GM19239 (cell line): Measurements from ENCODE around the gene NCBP2.

Experiments used
- DNase-seq: peaks from one replicate; pipeline ENCODE4 v3.0.0; 2011; ENCODE audit warnings: low spot score; ENCODE audit not compliant: insufficient read length
- FAIRE-seq: peaks from 2 replicates; lab custom pipeline; 2011; peaks lifted over from hg19 to GRCh38; lab: Jason Lieb, UNC

NCBP2 gene

DNA sequence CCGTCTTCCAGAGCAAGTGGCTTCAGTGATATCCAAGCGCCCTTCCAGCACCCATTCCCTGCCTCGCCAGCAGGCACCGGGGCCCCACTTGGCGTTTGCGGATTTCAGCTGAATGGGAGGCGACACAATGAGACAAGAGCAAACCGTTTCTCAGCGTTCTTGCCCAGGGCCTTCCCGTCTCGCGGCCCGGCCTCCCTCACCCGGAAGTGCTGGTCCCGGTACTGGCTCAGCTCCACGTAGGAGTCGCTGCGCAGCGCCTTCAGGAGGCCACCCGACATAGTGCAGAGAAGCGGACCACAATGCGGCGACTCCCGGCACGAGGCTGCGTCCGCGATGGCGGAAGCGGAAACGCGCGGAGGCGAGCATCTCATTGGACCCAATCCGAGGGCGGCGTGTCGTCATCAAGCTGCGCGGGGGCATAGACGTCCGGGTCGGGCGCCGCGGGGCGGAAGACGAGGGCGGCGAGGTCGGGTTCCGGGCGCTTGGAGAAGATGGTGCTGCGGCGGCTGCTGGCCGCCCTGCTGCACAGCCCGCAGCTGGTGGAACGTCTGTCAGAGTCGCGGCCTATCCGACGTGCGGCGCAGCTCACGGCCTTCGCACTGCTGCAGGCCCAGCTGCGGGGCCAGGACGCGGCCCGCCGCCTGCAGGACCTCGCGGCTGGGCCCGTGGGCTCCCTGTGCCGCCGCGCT, at the start of gene NCBP2:
NCBP2 (minus strand) TSS at position 303 of the 689 bp plus-strand sequence; CDS start at position 278, 25 bp downstream.
- DNase-seq, result peak; percentile 93
- peak; percentile 93 for FAIRE-seq

DNA sequence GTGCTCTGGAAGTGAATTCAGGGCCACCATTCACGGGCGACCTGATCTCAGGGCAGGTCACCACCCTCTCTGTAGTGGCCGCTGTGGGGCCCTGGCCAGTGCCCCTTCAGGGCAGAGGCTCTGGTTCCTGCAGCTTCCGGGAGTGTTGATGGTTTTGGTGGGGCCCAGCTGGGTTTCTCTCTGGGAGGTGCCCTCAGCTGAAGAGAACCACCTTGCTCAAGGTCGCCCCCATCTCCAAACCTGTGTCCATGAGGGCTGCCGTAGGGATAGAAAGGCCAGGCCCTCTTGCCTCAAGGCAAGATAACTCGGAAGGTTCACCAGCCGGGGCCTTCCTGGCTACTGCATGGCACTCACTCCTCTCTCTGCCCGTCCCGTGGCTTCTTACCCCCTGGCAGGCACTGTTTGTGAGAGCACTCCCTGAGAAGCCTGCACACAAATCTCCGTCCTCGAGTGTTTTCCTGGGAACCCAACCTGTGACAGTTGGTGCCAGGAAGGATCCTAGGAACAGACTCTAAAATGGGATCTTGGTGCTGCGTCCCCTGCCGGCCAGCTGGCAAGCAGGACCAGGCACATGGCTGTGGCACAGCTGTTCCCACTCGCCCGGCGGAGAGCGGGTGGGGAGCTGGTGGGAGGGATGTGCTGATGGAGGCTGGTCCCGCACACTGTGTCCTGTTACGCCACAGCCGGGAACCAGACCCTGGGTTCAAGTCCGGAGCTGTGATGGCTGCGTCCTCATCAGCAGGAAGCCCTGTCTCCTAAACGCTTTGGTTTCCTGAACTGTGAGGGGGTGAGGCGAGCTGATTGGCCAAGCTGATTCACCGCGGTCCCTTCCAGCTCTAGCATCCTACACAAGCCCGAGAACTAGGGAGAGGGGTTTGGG, 49.5 kb upstream of the NCBP2 start:
- FAIRE-seq (no peak), DNase-seq (no peak)

DNA sequence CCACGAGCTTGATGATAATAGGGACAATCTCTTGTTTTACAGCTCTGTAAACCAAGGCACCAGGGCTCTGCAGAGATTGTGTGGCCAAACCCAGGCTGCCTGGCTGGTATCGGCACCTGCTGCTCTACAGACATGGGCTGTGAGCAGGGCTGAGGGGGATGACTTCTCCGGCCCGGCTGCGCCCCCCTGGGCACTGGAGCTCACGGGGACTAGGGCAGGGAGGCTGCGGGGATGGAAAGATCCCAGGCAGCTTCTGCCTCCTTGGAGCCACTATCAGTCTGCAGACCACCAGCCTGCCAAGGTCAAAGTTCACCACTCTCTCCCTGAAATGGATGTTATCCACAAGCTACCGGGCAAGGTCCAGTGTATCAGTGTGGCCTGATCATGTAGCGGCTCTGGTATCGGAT, 48.3 kb upstream of the NCBP2 start:
- DNase-seq (no peak), FAIRE-seq (no peak)

DNA sequence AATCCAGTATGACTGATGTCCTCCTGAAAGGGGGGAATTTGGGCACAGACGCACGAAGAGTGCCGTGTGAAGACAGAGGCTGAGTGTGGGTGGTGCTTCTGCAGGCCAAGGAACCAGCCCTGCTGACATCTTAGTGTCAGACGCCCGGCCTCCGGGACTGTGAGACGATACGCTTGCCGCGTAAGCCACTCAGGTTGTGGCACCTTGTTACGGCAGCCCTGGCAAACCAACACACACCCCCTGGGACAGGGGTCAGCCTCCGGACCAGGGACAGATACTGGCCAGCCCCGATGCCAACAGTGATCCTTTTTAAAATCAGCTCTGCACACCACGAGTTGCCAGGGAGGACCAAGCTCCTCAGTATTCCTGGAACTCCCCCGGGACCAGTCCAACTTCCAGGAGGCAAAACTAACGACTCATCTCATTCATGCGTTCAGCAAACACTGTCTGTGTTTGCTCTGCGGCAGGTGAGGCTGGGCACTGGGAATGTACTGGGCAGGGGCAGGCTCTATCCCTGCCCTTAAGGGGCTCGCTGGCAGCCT, 47.5 kb upstream of the NCBP2 start:
- FAIRE-seq, result no peak

DNA sequence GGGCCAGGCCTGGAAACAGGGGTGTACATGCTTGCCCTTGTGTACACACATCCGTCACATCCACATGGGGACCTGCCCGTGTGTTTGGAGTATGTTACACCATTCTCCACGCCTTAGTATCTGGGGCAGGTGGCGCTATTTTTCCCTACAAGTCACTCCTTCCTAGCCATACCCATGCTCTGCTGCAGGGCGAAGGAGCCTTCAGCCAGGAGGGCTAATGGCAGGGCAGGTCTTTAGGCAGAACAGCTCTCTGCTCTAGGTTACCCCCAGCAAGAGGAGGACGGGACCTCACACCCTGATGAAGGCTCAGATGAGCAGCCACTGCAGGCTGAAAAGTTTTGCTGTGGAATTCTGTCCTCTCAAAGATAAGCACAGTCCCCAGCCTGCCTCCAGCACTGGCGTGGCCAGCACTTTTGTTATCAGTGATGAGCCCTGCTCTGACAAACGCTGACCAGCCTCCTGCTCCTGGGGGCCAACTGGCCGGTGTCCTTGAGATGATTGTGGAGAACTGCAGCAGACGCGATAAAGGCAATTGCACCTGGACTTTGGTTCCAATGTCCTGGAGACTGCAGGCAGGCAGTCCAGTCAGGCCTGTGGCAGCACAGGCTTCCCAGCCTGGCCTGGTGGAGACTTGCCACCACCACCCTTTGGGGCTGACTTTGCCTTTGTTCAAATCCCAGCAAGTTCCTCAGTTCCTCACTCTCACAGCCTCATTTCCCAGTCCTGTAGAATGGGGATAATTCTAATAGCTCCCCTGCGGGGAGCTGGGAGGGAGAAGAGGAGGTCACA, 46.1 kb upstream of the NCBP2 start:
- DNase-seq, result no peak
- no peak for FAIRE-seq

More for the DNA sequence above, 47.5 kb upstream of the NCBP2 start:
- DNase-seq, result no peak

DNA sequence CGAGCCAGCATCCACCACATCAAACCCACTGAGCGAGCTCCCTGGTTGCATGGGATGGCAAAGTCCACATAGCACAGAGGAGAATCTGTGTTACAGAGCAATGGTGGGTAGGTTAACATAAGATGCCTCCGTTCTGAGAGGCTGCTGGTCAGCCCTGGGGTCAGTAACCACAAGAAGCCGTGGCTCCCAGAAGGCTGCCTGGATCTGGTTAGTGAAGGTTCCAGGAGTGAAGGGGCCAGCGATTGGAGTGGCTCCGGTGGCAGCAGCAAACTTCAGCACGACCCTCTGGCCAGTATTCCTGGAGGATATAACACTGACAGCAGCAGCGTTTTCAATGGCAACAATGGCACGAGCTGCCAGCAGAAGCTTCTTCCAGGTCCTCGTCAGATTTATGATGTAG, 44.7 kb upstream of the NCBP2 start:
- DNase-seq (no peak), FAIRE-seq (no peak)

DNA sequence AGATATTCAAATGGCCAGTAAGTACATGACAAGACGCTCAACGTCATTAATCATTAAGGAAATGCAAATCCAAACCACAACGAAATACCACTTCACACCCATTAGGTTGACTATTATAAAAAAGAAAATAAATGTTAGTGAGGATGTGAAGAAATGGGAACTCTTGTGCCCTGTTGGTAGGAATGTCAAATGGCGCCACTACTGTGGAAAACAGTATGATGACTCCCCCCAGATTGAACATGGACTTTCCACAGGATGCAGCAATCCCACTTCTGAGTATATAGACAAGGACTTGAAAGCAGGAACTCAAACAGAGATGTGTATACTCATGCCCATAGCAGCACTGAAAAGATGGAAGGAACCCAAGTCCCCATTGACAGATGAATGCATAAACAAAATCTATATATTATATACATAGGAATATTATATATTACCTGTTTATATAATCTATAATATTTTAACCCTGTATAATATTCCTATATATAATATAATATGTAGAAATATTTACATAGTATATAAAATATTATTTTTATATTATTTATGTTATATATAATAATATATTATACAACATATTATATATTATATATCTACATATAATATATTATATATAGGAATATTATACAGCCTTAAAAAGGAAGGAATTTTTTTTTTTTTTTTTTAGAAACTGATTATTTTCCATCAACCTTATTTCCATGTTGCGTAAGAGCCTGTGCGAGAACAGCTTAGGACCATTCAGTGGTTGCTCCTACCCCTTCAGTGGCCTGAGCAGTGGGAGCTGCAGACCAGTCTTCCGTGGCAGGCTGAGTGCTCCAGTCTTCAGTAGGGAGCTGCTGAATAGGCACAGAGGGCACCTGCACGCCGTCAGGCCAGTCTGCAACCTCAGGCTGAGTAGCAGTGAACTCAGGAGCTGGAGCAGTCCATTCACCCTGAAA, 43.9 kb upstream of the NCBP2 start:
- DNase-seq (no peak), FAIRE-seq (no peak)

DNA sequence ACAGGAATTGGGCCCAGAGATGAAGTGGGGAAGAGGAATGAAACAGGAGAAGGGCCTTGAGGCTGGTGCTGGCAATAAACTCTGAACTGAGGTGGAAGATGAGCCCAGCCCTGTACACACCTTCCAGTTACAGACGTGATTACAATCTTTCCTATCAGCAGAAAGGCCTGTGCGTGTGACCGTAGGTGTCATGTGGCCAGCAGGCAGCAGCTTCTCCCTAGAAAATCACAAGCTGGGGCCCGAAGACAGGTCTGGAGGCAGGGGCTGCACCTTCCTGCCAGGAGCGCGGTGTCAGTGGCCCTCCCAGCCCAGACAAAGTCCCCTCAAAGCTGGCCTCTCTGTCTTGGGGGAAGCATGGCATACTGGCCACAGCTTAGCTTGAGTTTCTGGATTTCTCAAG, 43.0 kb upstream of the NCBP2 start:
- DNase-seq, result no peak
- FAIRE-seq, result no peak

DNA sequence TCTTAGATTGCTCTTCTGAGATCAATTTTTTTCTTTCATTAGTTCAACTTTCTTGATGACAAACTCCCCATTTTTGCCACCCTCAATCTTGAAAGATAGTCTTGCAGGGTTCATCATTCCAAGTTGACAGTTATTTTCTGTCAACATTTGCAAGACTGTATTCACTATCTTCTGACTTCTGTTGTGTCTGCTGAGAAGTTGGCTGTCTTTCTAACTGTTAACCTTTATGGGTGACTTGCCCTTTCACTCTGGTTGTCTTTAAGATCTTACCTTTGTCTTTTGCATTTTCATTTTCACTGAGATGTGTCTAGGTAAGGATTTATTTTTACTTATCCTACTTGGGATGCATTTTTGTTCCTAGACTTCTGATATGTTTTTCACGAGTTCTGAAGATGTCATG, 40.9 kb upstream of the NCBP2 start:
- no peak for DNase-seq
- no peak for FAIRE-seq

DNA sequence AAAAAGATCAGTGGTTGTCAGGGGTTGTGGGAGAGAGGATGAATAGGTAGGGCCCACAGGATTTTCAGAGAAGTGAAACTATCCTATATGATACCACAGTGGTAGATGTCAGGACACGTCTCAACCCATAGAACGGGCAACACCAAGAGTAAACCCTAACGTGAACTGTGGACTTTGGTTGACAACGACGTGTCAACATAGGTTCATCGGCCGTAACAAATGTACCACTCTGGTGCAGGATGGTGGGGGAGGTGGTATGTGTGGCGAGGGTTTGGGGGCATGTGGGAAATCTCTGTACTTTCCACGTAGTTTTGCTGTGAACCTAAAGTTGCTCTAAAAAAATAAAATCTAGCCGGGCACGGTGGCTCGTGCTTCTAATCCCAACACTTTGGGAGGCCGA, 39.3 kb upstream of the NCBP2 start:
- no peak for FAIRE-seq

DNA sequence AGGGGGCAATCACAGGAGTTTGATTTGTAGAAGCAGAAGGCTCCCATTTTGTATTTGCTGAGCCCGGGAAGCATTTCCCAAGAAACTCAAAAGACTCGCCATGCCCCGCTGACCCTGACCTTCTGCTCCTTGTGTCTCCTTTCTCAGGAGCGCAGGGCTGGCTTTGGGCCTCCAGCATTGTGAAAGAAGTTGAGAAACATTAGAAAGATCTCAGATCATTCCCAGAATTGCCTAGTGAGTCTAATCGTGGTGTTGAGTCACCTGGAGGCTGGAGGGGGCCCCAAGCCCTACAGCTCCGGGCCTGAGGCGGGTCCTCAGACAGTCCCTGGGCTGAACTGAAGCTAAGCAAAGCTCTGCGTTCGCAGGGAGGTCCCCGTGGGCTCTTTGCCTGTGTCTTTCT, 37.2 kb upstream of the NCBP2 start:
- no peak for DNase-seq
- no peak for FAIRE-seq

More for the DNA sequence above, 39.3 kb upstream of the NCBP2 start:
- no peak for DNase-seq

DNA sequence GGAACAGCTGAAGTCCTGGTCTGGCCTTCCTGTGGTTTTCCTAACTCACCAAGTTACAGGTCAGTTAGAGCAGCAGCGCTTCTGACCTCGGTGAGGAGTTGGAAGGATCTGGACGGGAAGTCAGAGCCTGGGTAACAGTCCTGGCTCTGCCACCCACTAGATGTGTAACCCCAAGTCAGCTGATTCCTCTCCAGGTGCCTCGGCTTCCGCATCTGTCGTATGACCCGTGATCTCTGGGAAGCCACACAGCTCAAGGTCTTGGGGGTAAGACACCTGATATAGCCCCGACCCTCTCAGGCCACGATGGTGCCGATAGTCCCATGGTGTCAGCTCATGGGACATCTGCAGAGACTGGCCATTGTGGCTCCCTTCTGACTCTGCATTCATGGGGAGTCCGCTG, 34.6 kb upstream of the NCBP2 start:
- no peak for DNase-seq
- no peak for FAIRE-seq

DNA sequence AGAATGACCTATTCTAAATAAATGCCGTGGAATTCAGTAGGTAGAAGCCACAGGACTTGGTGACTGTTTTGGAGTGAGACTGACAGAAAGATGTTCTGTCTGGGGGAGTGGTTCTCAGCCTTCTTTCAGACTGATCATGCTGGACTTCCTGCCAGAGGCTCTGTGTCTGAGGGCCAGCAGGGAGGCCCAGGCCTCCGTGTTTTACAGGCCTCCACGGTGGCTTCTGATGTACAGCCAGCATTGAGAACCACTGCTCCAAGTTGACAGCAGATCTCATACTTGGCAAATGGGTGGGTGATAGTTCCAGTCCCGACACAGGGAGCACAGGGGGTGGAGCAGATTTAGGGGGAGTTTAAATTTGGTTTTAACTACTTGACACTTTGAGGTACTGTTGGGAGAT, 33.0 kb upstream of the NCBP2 start:
- FAIRE-seq (no peak), DNase-seq (no peak)

DNA sequence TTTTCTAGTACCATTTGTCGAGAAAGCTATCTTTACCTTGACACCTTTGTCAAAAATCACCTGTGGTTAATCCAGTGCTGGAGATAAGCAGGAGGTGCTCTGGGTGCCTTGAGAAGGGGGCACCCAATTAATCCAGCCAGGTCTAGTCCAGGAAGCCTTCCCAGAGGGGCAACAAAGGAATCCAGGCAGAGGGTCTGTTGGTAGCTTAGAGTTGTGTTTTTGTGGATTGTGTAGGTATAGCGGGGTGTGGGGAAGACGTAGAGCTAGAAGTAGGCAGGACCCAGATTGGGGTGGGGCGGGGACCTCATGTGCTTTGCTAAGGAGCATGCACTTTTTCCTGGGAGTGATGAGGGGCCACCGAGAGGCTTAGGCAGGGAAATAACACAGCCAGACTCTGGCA, 32.3 kb upstream of the NCBP2 start:
- no peak for FAIRE-seq
- DNase-seq, result no peak

DNA sequence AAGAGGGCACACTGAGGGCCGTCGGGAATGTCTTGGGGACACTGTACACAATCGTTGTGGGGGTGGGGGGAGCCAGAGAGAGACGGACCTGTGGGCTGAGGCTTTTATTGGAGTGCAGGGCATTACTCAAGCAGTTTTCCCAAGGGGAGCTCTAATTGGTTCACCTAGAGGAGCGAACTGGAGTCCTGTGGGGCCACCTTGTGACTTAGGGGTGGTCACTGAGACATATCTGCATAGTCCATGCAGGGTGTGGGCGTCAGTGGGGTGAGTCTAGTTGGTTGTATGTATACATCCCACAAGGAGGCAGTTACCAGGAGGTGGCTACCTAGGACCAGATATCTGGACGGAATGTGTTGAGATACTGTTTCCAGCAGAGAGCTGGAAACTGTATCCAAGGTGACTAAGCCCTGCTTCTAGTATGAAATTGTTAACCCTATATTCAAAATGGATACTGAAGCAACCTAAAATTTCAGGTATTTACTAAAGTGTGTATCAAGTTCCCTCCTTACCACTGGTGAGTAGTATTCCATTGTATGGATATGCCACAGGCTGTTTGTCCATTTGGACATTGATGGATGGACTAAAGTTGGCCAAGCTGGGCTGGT, 28.9 kb upstream of the NCBP2 start:
- DNase-seq (no peak), FAIRE-seq (no peak)

DNA sequence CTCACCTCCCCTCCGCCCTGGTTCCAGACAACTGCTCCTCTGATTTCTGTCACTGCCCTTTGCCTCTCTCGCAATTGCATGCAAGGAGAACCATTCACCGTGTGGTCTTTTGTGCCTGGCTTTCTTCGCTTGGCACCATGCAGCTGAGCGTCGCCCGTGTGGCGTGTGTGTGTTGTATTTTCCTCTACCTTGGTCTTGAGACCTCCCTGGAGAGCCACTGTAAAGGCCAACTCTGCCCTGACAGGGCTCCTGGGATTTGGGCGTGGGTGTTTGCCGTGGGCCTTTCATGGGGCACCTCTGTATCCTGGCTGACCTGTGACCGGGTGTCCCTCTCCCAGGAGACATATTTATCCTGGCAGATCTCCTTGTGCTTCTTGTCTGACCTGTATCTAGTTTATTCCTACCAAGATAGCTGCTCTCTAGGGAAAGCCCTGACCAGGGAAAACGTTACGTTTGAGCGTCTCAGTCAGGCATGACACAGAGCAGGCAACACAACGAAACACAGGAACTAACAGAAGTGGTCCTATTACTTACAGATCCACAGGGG, 28.3 kb upstream of the NCBP2 start:
- DNase-seq (no peak), FAIRE-seq (no peak)

DNA sequence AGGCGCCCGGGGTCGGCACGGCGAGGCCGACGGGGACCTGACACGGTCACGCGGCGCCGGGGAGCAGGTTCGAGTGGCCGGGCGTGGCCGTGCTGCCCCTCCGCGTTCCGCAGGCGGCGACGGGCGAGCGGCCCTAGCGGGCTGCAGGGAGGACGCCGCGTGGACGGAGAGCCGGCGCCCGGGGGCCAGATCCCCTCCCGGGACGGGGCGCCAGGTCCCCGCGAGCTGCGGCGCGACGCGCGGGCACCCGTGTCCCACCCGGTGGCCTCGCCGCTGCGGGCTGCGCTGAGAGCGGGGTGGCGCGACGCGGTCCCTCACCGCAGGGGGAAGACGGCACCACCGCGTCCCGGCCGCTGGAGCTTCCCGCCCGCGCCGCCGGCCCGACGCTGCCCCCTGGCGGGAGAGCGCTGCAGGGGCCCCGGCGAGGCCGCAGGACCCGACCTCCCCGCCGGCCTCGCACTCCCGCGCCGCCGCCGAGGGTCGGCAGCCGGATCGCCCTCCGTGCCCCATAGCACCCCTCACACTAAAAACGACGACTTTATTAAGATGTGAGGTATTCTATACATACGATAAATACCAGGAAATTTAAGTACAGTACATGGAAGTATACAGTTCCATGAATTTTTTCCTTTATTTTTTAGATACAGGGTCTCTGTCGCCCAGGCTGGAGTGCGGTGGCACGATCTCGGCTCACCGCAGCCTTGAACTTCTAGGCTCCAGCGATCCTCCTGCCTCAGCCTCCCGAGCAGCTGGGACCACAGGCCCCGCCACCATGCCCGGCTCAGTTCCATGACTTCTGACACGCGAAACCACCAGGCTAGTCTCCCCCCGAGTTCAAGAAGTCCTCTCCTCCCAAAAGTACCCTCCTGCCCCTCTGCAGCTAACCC, 27.6 kb upstream of the NCBP2 start:
- peak; percentile 54 for FAIRE-seq

DNA sequence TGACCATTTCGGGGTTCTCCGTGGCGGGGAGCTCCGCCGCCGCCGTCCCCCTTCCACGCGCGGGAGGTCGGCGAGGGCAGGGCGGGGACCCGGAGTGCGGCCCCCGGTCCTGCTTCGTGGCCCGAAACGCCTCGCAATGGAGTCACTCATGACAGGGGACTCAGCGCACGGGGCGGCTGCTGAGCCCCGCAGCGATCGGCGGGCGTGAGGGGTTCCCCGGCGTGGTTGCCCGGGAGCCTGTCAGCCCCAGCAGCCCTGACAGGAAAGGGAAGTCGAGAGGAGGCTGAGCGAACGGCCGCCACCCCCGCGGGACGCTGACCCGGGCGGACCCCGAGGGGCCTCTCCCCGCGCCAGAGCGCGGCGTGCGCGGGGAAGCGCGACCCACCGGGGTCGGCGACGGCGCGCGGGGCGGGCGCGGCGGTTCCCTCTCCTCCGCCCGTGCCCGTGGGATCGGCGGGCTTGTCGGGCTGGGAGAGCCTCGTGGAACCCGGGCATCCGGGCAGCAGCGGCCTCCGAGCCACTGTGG, 26.9 kb upstream of the NCBP2 start:
- FAIRE-seq, result no peak
- DNase-seq, result peak; percentile 79

More for the DNA sequence above, 27.6 kb upstream of the NCBP2 start:
- peak; percentile 93 for DNase-seq
